Measurements from ENCODE around the gene ETS2. TPM values are rescaled to one million over a fixed set of nuclear protein-coding genes. Genes with fewer than 3 reads are reported as not detected.

The ETS2 gene
- total and polyA plus RNA-seq, 2 of the 4 experiments (the other 2 are of a cell fraction) = 21.3 to 21.7 TPM

DNA sequence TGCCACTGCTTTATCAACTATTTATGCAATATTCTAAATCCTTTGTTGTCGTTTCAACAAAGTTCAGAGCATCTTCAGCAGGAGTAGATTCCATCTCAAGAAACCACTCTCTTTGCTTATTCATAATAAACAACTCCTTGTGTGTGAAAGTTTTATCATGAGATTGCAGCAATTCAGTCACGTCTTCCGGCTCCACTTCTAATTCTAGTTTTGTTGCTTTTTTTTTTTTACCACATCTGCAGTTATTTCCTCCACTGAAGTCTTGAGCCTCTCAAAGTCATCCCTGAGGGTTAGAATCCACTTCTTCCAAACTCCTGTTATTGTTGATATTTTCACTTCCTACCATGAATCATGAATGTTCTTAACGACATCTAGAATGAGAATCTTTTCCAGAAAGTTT is 14.8 kb upstream of the ETS2 start:
- Histone ChIP-seq H3K18ac (ENCODE audit: low read depth, low read length) (no peak overlapping the region), H3K9me3 (ENCODE audit: control insufficient read depth, insufficient read depth, low read length) (no peaks in the 10 kb centered on the region), H2AK5ac (ENCODE audit: low read depth, low read length) (no peak overlapping the region), H2AFZ (replicated peaks; ENCODE audit: low read length, poor library complexity) (no peak overlapping the region), H4K5ac (ENCODE audit: low read depth, low read length) (no peak overlapping the region), H2BK5ac (ENCODE audit: low read depth, low read length, poor library complexity, severe bottlenecking) (no peak overlapping the region), H3K23ac (ENCODE audit: low read depth, low read length) (no peak overlapping the region), H3K56ac (ENCODE audit: extremely low read depth, insufficient read depth, low read length) (no peak overlapping the region), H4K20me1 (ENCODE audit: insufficient read depth, low read length) (no peaks in the 10 kb centered on the region), H3K27me3 (ENCODE audit: control insufficient read depth, insufficient read depth, low read length) (no peaks in the 10 kb centered on the region), H4K91ac (ENCODE audit: insufficient read depth, low read depth, low read length) (no peak overlapping the region), H2BK15ac (ENCODE audit: low read depth, low read length) (no peak overlapping the region), H2BK20ac (ENCODE audit: low read depth, low read length) (no peak overlapping the region), H3K4ac (ENCODE audit: low read depth, low read length) (no peak overlapping the region), H3K9ac (ENCODE audit: low read depth, low read length) (no peak overlapping the region), H3K4me1 (ENCODE audit: control insufficient read depth, insufficient read depth, low read length) (no peaks in the 10 kb centered on the region), H3K4me2 (ENCODE audit: low read depth, low read length) (no peak overlapping the region), H3K9me1 (ENCODE audit: insufficient read depth, low read length) (0 out of 2 replicates have a peak, but pooled peaks cover 6% of the 10 kb centered on the region), H3K14ac (replicated peaks; ENCODE audit: low read depth, low read length) (no peak overlapping the region), H3K36me3 (ENCODE audit: control insufficient read depth, insufficient read depth, low read length) (no peaks in the 10 kb centered on the region), H3K27ac (ENCODE audit: insufficient read depth, low read length) (no peak overlapping the region), H2BK120ac (ENCODE audit: low read depth, low read length) (no peak overlapping the region), H2AK9ac (replicated peaks; ENCODE audit: low read depth, low read length, poor library complexity) (no peak overlapping the region), H3K79me1 (ENCODE audit: low read depth in 1 of 2, low read length in 2 of 2) (no peaks in the 10 kb centered on the region), H4K8ac (ENCODE audit: low read depth in 2 of 2, low read length in 2 of 2) (no peak overlapping the region), H3K4me3 (ENCODE audit: insufficient read depth, low read depth, low read length) (no peak overlapping the region)
- ATAC-seq (ENCODE audit: low read depth) (no peak), DNase-seq (no peak)
- intact Hi-C loops (cut with micrococcal nuclease) = no loop called here
- CTCF ChIA-PET = no interaction called here
- in situ Hi-C loops (cut with MboI; ENCODE audit: low sequenced_read_pairs) = no loop called here
- no TSS peak for BruUV-seq (replicated peaks)
- WGBS, 2 experiments (ENCODE audit: extremely low coverage in 2 of 2, insufficient read length in 1 of 2) = 80% methylated on average over 1 of the region's 4 CpGs; no CpG with 5 or more reads in 1 of the 2 experiments
- TF ChIP-seq, protein P1, sequence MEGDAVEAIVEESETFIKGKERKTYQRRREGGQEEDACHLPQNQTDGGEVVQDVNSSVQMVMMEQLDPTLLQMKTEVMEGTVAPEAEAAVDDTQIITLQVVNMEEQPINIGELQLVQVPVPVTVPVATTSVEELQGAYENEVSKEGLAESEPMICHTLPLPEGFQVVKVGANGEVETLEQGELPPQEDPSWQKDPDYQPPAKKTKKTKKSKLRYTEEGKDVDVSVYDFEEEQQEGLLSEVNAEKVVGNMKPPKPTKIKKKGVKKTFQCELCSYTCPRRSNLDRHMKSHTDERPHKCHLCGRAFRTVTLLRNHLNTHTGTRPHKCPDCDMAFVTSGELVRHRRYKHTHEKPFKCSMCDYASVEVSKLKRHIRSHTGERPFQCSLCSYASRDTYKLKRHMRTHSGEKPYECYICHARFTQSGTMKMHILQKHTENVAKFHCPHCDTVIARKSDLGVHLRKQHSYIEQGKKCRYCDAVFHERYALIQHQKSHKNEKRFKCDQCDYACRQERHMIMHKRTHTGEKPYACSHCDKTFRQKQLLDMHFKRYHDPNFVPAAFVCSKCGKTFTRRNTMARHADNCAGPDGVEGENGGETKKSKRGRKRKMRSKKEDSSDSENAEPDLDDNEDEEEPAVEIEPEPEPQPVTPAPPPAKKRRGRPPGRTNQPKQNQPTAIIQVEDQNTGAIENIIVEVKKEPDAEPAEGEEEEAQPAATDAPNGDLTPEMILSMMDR (conservative IDR thresholded peaks at IDR 0.05; ENCODE audit: low read depth, low read length) = no peak
- no peak for TF ChIP-seq MXI1 (IDR thresholded peaks at IDR 0.05; ENCODE audit: borderline replicate concordance, low read depth, low read length)
- no peak for TF ChIP-seq RAD21 (IDR thresholded peaks at IDR 0.05; ENCODE audit: low read length)
- dilution Hi-C loops (cut with HindIII; ENCODE audit: low sequenced_read_pairs, unreplicated experiment) = no loop called here
- POLR2A ChIA-PET (ENCODE audit: unreplicated experiment) = no interaction called here

Data from IMR-90 (cell line).